DOHH2 (cell line): Measurements from ENCODE around the gene FBN2.

ENCODE experiments used
- H3F3A ChIP-seq: fragments of 200-600 bp; sonication (generic), shearing (Covaris generic); 2 replicates; pipeline ENCODE4 v1.6.0; 2016; ENCODE audit warnings: antibody characterized with exemption, mild to moderate bottlenecking; ENCODE audit not compliant: control insufficient read depth, insufficient read depth
- H3K27ac ChIP-seq: fragments of 200-600 bp; sonication (generic); 2 replicates; pipeline ENCODE4 v1.5.1; 2014; ENCODE audit warnings: low read depth, mild to moderate bottlenecking, low read length, moderate library complexity
- H3K27me3 ChIP-seq: fragments of 200-600 bp; sonication (generic); 2 replicates; pipeline ENCODE4 v1.6.1; 2014; ENCODE audit warnings: mild to moderate bottlenecking, low read length, mixed read lengths; ENCODE audit not compliant: control insufficient read depth
- H3K36me3 ChIP-seq: fragments of 200-600 bp; sonication (generic); 2 replicates; pipeline ENCODE4 v1.6.1; 2014; ENCODE audit warnings: mild to moderate bottlenecking, low read length, moderate library complexity, mixed read lengths; ENCODE audit not compliant: control insufficient read depth
- H3K4me1 ChIP-seq: fragments of 200-600 bp; sonication (generic); 2 replicates; pipeline ENCODE4 v1.6.1; 2014; ENCODE audit warnings: mild to moderate bottlenecking, low read length, mixed read lengths; ENCODE audit not compliant: control insufficient read depth
- H3K4me2 ChIP-seq: fragments of 200-600 bp; sonication (generic); 2 replicates; pipeline ENCODE4 v1.6.0; 2014; ENCODE audit warnings: mild to moderate bottlenecking, low read length, moderate library complexity
- H3K4me3 ChIP-seq: fragments of 200-600 bp; sonication (generic); 2 replicates; pipeline ENCODE4 v1.5.1; 2014; ENCODE audit warnings: mild to moderate bottlenecking, low read length, mixed read lengths
- H3K79me2 ChIP-seq: fragments of 200-600 bp; sonication (generic); 2 replicates; pipeline ENCODE4 v1.6.1; 2014; ENCODE audit warnings: mild to moderate bottlenecking, low read length, mixed read lengths; ENCODE audit not compliant: control insufficient read depth
- H3K9me2 ChIP-seq: fragments of 200-600 bp; sonication (generic); replicated peaks from 2 replicates; pipeline ENCODE4 v1.6.1; 2014; ENCODE audit warnings: mild to moderate bottlenecking, low read length, mixed read lengths; ENCODE audit not compliant: control insufficient read depth
- H3K9me3 ChIP-seq: fragments of 200-600 bp; sonication (generic); 2 replicates; pipeline ENCODE4 v1.6.1; 2014; ENCODE audit warnings: antibody characterized with exemption, low read length, mixed read lengths; ENCODE audit not compliant: control insufficient read depth, insufficient read depth
- H4K20me1 ChIP-seq: fragments of 200-600 bp; sonication (generic); 2 replicates; pipeline ENCODE4 v1.6.0; 2014; ENCODE audit warnings: low read depth, mild to moderate bottlenecking, antibody characterized with exemption, low read length, moderate library complexity; ENCODE audit not compliant: control insufficient read depth, insufficient read depth
- EZH2phosphoT487 ChIP-seq: fragments of 200-600 bp; sonication (generic); IDR thresholded peaks from 2 replicates; pipeline ENCODE4 v1.6.1; 2017; ENCODE audit warnings: borderline replicate concordance, mild to moderate bottlenecking, antibody characterized with exemption, low read length, moderate library complexity, mixed read lengths
- TF ChIP-seq, protein P1 (sequence below): fragments of 200-600 bp; sonication (generic); IDR thresholded peaks from one replicate; pipeline ENCODE4 v1.5.1; 2014; ENCODE audit warnings: antibody characterized with exemption, mild to moderate bottlenecking, low read depth, low read length; ENCODE audit not compliant: poor library complexity, severe bottlenecking

FBN2 gene

GRCh38 chr5:128331261-128331660 is 206.8 kb downstream of the FBN2 start:
- no peak overlapping the region for H3K4me3 ChIP-seq
- no peaks in the 10 kb centered on the region for H3K4me1 ChIP-seq
- no peaks in the 10 kb centered on the region for H4K20me1 ChIP-seq
- H3K9me3 ChIP-seq: no peaks in the 10 kb centered on the region
- H3K27me3 ChIP-seq: no peaks in the 10 kb centered on the region
- H3K27ac ChIP-seq: no peak overlapping the region
- no peaks in the 10 kb centered on the region for H3K36me3 ChIP-seq
- no peaks in the 10 kb centered on the region for H3K9me2 ChIP-seq
- H3F3A ChIP-seq: no peaks in the 10 kb centered on the region
- H3K4me2 ChIP-seq: no peak overlapping the region
- H3K79me2 ChIP-seq: no peaks in the 10 kb centered on the region
- TF ChIP-seq, protein P1, sequence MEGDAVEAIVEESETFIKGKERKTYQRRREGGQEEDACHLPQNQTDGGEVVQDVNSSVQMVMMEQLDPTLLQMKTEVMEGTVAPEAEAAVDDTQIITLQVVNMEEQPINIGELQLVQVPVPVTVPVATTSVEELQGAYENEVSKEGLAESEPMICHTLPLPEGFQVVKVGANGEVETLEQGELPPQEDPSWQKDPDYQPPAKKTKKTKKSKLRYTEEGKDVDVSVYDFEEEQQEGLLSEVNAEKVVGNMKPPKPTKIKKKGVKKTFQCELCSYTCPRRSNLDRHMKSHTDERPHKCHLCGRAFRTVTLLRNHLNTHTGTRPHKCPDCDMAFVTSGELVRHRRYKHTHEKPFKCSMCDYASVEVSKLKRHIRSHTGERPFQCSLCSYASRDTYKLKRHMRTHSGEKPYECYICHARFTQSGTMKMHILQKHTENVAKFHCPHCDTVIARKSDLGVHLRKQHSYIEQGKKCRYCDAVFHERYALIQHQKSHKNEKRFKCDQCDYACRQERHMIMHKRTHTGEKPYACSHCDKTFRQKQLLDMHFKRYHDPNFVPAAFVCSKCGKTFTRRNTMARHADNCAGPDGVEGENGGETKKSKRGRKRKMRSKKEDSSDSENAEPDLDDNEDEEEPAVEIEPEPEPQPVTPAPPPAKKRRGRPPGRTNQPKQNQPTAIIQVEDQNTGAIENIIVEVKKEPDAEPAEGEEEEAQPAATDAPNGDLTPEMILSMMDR: no peak
- no peak for TF ChIP-seq EZH2phosphoT487

GRCh38 chr5:128329386-128329939 is 208.6 kb downstream of the FBN2 start:
- H3K4me2 ChIP-seq: no peak overlapping the region
- no peaks in the 10 kb centered on the region for H3K36me3 ChIP-seq
- no peak overlapping the region for H3K4me3 ChIP-seq
- H3K4me1 ChIP-seq: no peaks in the 10 kb centered on the region
- no peak overlapping the region for H3K27ac ChIP-seq
- no peaks in the 10 kb centered on the region for H3F3A ChIP-seq
- H4K20me1 ChIP-seq: no peaks in the 10 kb centered on the region
- no peaks in the 10 kb centered on the region for H3K9me3 ChIP-seq
- H3K79me2 ChIP-seq: no peaks in the 10 kb centered on the region
- TF ChIP-seq, protein P1: no peak
- no peak for TF ChIP-seq EZH2phosphoT487
- no peaks in the 10 kb centered on the region for H3K9me2 ChIP-seq
- H3K27me3 ChIP-seq: no peaks in the 10 kb centered on the region

GRCh38 chr5:128328446-128328845 is 209.6 kb downstream of the FBN2 start:
- Histone ChIP-seq H4K20me1 (no peaks in the 10 kb centered on the region), H3K4me1 (no peaks in the 10 kb centered on the region), H3K9me3 (no peaks in the 10 kb centered on the region), H3K4me3 (no peak overlapping the region), H3K79me2 (no peaks in the 10 kb centered on the region), H3K27me3 (no peaks in the 10 kb centered on the region), H3F3A (no peaks in the 10 kb centered on the region), H3K27ac (no peak overlapping the region), H3K9me2 (no peaks in the 10 kb centered on the region), H3K4me2 (no peak overlapping the region), H3K36me3 (no peaks in the 10 kb centered on the region)
- TF ChIP-seq, protein P1: no peak
- TF ChIP-seq EZH2phosphoT487: no peak
